ENCODE results near the gene BRSK2. TPM values are rescaled to one million over a fixed set of nuclear protein-coding genes. Genes with fewer than 3 reads are reported as not detected.

Gene BRSK2
- total RNA-seq, 1 donor from 2014 or later: 0.52 TPM

DNA sequence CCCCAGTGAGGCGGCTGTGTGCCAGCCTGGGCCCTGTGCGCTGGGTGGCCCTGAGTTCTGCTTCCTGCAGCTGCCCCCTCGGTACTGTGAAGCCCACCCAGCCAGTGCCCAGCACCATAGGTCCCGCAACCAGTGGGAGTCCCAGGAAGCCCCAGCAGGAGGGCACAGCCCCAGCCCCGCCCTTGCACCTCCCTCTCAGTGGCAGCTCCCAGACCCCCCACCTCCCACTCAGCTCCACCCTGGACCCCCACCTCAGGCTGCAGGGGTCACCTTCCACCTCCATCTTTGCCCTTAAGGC is 66.0 kb downstream of the BRSK2 start:
- Histone ChIP-seq H3K36me3 (no peaks in the 10 kb centered on the region), H3K4me3 (no peak overlapping the region), H3K9me3 (replicated peaks) (no peaks in the 10 kb centered on the region), H3K27me3 (ENCODE audit: low read depth) (peaks cover 13% of the 10 kb centered on the region), H3K27ac (replicated peaks) (no peak overlapping the region), H3K4me1 (peaks cover 27% of the 10 kb centered on the region)
- TF ChIP-seq CTCF (IDR thresholded peaks at IDR 0.05; ENCODE audit: borderline replicate concordance): no peak
- DNase-seq: no peak
- intact Hi-C loops (cut with micrococcal nuclease): no loop called here

- peaks cover 27% of the 10 kb centered on the region for H3K4me1 ChIP-seq
- no peak overlapping the region for H3K4me3 ChIP-seq
- DNase-seq: no peak
- no peak overlapping the region for H3K27ac ChIP-seq (replicated peaks)
- peaks cover 8% of the 10 kb centered on the region for H3K27me3 ChIP-seq (ENCODE audit: low read depth)
- H3K9me3 ChIP-seq (replicated peaks): no peaks in the 10 kb centered on the region
- H3K36me3 ChIP-seq: no peaks in the 10 kb centered on the region
- TF ChIP-seq CTCF (IDR thresholded peaks at IDR 0.05; ENCODE audit: borderline replicate concordance): no peak
- intact Hi-C loops (cut with micrococcal nuclease): no loop called here
These were observed 66.4 kb downstream of the BRSK2 start for GRCh38 chr11:1456176-1456575.

DNA sequence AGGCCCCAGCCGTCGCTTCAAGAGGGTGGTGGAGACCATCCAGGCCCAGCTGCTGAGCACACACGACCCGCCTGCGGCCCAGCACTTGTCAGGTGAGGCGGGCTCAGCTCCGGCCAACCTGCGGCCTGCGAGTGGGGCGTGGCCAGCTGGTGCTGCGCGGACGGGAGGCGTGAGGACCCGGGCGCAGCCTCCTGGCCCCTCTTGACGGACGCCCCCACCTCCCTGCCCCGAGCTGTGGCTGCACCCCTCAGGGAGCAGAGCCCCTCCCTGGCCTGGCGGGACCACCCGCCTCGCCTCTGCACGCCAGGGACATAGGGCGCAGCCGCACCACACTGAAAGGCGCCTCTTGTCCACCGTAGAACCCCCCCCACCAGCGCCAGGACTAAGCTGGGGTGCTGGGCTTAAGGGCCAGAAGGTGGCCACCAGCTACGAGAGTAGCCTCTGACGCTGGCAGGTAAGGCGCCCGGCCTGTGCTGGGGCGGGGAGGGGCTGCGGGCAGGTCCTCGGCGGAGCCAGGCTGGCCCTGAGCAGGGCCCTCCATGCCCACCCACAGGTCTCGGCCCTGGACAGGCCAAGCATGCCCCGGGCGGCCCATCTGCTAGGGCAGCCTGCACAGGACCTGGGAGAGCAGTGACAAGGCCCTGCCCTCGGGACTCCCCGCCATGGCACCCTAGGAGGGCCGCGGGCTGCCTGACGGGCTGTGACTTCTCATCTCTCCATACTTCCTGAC is 67.0 kb downstream of the BRSK2 start:
- Histone ChIP-seq H3K9me3 (replicated peaks) (no peaks in the 10 kb centered on the region), H3K36me3 (no peaks in the 10 kb centered on the region), H3K4me1 (peaks cover 27% of the 10 kb centered on the region), H3K27ac (replicated peaks) (no peak overlapping the region), H3K4me3 (no peak overlapping the region), H3K27me3 (ENCODE audit: low read depth) (peaks cover 2% of the 10 kb centered on the region)
- intact Hi-C loops (cut with micrococcal nuclease): no loop called here
- no peak for TF ChIP-seq CTCF (IDR thresholded peaks at IDR 0.05; ENCODE audit: borderline replicate concordance)
- DNase-seq: no peak

GRCh38 chr11:1457326-1457680 is 67.6 kb downstream of the BRSK2 start:
- no peaks in the 10 kb centered on the region for H3K9me3 ChIP-seq (replicated peaks)
- H3K4me1 ChIP-seq: peaks cover 27% of the 10 kb centered on the region
- no peak overlapping the region for H3K4me3 ChIP-seq
- no peaks in the 10 kb centered on the region for H3K36me3 ChIP-seq
- TF ChIP-seq CTCF (IDR thresholded peaks at IDR 0.05; ENCODE audit: borderline replicate concordance): no peak
- no peak overlapping the region for H3K27ac ChIP-seq (replicated peaks)
- intact Hi-C loops (cut with micrococcal nuclease): no loop called here
- no peak for DNase-seq
- H3K27me3 ChIP-seq (ENCODE audit: low read depth): no peaks in the 10 kb centered on the region

DNA sequence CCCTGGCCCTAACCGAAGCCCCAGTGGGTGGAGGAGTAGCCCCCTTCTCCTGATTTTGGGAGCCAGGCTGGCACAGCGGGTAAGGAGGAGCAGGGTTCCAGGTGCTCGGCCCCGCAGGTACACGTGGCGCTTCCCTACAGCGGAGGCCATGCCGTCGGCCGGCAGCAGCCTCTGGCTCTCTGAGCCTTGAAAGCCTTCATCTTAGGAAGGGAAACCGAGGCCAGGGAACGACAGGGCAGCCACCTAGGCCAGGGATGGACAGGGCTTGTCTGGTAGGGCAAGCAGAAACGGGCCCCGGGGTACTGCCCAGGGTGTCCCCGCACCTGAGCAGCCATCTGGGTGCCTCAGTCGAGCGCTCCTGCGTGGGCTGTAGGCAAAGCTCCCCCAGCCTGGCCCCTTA is 68.1 kb downstream of the BRSK2 start:
- Histone ChIP-seq H3K4me3 (no peak overlapping the region), H3K9me3 (replicated peaks) (no peaks in the 10 kb centered on the region), H3K27ac (replicated peaks) (no peak overlapping the region), H3K4me1 (peaks cover 26% of the 10 kb centered on the region), H3K36me3 (no peaks in the 10 kb centered on the region), H3K27me3 (ENCODE audit: low read depth) (no peaks in the 10 kb centered on the region)
- no peak for TF ChIP-seq CTCF (IDR thresholded peaks at IDR 0.05; ENCODE audit: borderline replicate concordance)
- intact Hi-C loops (cut with micrococcal nuclease): no loop called here
- no peak for DNase-seq
